GM19239 (cell line): ENCODE data around the gene ZBTB7C.

Experiments used
- DNase-seq: peaks from one replicate; pipeline ENCODE4 v3.0.0; 2011; ENCODE audit warnings: low spot score; ENCODE audit not compliant: insufficient read length
- FAIRE-seq: peaks from 2 replicates; lab custom pipeline; 2011; peaks lifted over from hg19 to GRCh38; lab: Jason Lieb, UNC

ZBTB7C gene

DNA sequence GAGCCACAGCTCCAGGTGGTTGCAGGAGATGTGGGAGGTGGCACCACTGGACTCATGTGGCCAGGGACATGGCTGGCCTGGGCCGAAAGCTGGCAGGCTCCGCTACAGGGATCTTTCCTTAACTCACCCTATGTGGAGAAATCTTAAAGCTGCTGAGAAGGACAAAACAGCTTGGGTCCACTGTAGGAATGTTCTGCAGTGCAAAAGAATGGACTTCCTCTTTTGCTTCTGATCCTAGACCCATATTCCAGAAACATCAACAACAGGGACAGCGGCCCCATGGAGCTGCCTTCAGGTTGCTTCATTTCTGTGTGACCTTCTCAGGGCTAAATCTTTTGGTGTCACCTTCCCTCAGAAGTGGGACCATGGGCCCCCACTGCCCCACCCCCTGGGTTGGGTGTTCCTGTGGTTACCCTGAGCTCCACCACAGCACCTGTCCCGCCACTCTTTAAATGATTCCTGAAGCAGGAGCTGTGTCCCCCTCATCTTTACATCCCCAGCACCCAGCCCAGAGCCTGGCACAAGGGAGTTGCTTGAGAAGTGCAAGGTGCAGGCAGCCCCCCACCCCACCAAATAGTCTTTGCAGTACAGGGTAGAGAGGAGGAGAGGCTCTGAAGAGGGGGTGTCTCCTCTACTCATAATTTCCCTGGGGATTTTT lies 205.8 kb downstream of the ZBTB7C start:
- FAIRE-seq (no peak), DNase-seq (no peak)

DNA sequence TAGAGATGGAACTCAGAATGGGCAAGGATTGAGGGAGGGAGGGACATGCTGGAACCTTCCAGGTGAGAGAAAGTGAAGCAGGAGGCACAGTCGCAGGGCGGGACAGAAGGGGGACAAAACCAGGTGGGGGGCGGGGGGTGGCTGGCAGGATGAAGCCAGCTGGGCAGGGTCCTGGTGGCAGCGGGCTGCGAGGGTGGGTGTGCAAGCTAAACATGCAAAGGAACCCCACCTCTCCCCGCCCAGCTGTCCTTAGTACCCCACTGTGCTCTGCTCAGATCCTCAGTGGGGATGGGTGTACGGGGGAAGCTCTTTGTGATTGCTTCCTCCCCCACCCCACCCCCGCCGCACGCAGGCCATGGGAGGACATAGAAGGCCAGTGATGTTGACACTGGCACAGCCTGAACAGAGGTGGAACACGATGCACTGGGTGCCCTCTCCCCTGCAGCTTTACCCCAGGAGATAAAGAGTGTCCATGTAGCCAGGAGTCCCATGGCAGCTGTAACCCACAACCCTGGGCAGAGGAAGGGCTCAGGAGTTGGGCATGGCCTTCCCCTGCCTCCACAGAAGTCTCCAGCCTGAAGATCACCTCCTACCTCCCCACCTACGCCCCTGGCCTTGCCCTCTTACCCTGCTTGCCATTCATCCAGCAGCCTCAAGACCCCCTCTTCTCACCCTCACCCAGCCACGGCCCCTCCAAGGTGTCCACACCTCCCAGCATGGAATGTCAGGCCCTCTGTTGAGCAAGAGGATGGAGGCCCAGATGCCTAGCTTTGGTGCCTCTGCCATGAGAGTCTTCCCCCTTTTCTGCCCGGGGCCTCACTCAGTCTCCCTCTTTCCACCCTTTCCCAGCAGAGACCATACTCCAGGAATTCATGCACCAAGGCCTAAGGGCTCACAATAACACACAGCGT lies 206.6 kb downstream of the ZBTB7C start:
- DNase-seq (no peak), FAIRE-seq (no peak)

- no peak for DNase-seq
- FAIRE-seq = no peak
These were observed 207.2 kb downstream of the ZBTB7C start for GRCh38 chr18:48202006-48202348.

DNA sequence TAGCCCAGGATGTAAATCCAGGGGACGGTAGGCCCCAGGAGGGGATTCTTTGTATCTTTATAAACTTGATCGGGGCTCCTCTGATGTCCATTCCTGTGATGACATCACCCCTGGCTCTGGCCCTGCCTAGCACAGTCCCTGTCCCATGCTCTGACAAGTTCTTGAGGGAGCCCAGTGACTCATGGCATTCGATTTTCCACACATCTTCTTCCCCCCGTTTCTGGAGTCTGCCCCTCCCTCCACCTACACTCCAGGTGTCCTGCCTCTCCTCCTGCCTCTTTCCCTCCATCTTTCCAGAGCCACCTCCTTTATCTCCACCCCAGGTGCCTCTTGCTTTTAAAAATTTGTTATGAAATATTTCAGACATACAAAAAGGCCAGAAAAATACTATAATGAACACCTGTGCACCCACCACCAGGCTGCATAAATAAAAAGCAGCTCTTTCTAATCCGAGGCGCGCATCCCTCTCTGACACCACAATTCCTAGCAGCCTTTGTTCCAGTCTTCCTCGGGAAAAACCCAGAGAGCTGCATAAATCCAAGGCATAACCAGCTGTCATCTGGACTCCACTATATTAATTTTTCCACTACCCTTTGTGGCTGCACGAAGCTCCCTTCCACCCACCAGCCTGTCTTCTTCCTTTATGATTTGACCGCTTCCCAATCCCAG lies 207.7 kb downstream of the ZBTB7C start:
- FAIRE-seq (no peak), DNase-seq (no peak)

GRCh38 chr18:48200631-48201336 lies 208.4 kb downstream of the ZBTB7C start:
- no peak for DNase-seq
- FAIRE-seq = no peak

DNA sequence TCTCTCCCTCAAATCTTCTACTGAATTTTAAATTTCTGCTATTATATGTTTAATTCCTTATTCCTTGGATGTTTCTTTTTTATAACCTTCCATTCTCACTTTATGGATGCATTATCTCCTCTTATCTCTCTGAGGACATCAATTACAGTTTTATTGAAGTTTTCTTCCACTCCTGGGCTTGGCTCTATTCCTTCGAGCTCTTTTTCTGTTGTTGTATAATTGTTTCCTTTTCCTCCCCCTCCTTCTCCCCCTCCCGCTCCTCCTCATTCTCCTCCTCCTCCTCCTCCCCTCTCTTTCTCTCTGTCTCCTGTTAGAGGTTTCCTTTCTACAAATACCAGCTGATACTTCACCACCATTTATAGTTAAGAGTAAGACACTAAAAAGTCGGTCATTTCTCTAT lies 209.8 kb downstream of the ZBTB7C start:
- FAIRE-seq (no peak), DNase-seq (no peak)

GRCh38 chr18:48197819-48198218 lies 211.4 kb downstream of the ZBTB7C start:
- no peak for DNase-seq
- no peak for FAIRE-seq

GRCh38 chr18:48195787-48196186 lies 213.4 kb downstream of the ZBTB7C start:
- FAIRE-seq (no peak), DNase-seq (no peak)

DNA sequence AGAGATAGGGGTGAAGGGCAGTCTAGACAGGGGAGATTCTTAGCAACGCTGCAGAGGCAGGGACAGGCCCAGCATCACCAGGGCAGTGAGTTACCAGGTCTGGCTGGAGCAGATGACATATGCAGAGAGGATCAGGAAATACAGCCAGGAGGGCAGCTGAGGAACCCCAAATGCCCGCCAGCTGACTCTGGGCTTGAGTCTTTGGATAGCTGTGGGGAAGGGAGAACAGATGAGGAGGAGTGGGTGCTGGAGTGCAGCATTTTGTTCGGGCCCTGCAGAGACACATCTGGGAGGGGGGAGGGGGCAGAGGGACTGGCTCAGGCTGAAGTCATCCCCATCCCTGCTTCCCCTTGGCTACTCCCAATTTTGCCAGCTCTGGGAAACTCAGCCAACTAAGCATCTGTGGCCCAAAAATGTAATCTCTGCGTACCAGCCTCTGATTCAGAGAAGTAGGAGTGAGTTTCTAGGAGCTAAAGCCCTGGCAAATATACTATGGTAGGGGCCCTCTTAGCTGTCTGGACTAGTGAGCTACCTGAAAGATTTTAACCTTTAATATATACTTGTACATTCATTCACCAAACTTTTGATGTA lies 214.5 kb downstream of the ZBTB7C start:
- FAIRE-seq = no peak
- DNase-seq = no peak

DNA sequence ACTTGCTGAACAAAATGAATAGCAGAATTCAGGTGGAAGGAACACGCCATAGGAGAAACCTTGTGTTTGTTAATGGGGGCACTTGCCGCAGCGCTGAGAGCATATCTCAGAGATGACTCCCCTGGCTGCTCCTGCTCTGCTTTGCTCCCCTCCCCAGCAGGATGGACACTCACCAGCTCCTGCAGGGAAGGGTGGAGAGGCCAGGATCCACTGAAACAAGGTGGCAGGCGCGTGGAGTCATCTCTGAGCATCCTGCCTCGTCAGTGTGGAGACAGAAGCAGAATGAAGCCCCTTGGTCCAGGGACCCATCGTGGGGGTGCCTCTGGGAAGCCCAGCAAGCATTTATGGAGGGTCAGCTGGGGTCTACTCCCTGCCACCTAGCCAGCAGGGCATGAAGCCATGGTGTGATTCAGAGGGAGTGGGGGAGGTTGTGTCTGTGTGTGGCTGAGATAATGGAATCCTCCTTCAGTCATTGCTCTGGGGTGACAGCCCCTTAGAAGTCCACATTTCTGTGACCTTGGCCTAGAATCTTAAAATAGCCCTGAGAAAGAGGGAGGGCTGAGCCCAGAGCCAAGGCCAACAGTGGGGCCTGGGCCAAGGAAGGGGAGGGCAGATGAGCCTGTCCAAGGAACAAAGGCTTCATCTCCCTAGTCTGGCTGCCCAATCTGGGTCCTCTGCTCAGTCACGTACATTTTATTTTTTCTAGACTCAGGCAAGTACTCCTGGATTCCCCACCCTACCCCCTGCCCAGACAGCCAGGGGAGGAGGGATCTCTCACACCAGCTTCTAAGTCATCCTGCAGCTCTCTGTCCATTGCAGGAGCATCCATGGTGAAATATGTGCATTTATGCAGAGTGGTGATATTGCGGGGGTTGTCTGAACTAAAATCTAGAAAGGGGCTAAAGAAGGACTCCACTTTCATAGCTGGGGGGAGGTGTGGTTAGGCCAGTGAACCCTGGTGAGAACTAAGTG lies 215.4 kb downstream of the ZBTB7C start:
- FAIRE-seq = no peak
- DNase-seq = no peak

DNA sequence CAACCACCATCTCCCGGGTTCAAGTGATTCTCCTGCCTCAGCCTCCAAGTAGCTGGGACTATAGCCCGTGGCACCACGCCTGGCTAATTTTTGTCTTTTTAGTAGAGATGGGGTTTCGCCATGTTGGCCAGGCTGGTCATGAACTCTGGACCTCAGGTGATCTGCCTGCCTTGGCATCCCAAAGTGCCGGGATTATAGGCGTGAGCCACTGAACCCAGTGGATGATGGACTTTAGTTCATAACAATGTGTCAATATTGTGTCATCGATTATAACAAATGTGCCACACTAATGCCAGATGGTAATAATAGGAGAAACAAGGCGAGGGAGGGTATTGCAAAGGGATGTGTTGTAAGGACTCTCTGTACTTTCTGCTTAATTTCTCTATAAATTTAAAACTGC lies 216.6 kb downstream of the ZBTB7C start:
- DNase-seq = no peak
- no peak for FAIRE-seq

- no peak for FAIRE-seq
These were observed 217.7 kb downstream of the ZBTB7C start for GRCh38 chr18:48191494-48191893.

GRCh38 chr18:48190994-48191393 lies 218.2 kb downstream of the ZBTB7C start:
- DNase-seq (no peak), FAIRE-seq (no peak)

More at GRCh38 chr18:48191494-48191893, 217.7 kb downstream of the ZBTB7C start:
- no peak for DNase-seq

DNA sequence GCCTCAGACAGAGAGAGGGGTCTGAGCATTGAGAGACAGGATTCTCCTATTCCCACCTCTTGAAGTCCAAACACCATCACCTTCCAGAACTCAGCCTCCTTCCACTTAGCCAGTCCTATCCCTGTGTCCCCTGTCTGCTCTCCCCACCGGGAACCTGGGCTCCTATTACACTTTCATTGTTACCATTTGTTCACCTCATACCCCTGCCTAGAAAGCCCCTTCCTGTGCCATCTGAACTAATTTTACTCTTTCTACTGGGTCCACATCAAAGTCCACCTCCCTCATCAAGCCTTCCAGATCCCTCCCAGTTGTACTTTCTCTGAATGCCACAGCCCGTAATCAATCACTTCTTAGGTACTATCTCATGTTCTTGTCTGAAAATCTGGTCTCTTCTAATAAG lies 220.6 kb downstream of the ZBTB7C start:
- no peak for FAIRE-seq

DNA sequence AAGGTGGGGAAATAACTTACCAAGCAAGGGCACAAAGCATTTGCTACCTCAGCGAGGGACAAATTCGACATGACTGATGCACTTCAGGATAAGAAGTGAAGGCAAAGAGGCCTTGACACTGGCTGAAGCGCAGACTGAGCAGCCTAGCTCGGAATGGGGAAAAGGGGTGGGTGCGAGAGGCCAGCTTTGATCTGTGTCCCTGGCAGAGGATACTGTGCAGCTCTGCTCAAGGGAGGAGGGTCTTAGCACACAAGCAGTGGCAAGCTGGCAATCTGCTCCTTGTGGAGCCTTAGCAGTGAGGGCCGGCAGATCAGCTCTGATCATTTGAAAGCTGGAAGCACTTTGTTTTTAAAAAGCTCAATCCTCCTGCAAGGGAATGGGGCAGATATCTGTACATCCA lies 222.3 kb downstream of the ZBTB7C start:
- FAIRE-seq (no peak), DNase-seq (no peak)

More for the DNA sequence above, 220.6 kb downstream of the ZBTB7C start:
- no peak for DNase-seq

DNA sequence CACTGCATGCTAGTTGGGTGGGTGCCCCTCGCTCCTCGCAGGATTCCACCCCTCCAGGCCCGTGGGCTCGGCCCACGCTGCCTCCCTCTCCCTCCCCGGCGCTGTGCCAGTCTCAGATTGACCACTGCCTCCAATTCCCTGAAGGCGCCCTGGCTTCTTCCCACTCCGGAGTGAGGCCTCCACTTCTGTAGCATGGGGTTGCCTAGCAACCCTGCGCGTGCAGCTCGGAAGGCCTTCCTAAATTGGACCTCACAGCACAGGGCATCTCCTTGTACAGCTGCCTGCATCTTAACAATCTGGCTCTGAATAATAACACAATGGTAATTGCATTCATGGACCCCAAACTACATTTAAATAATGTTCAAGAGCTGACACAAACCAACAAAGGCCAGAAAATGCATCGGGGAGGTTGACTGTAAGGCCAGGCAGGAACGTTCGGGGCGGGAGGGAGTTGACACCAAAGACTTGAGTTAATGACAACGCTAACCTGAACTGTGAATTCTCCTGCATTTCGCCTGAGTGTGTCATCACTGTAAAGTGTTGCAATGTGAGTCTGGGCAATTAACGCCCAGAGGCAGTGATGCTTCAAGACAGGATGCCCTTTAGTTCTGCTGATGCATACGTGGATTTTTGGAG lies 222.9 kb downstream of the ZBTB7C start:
- no peak for FAIRE-seq
- DNase-seq = no peak

- FAIRE-seq = no peak
These were observed 225.1 kb downstream of the ZBTB7C start for GRCh38 chr18:48184118-48184517.

GRCh38 chr18:48183613-48184012 lies 225.6 kb downstream of the ZBTB7C start:
- DNase-seq (no peak), FAIRE-seq (no peak)

More at GRCh38 chr18:48184118-48184517, 225.1 kb downstream of the ZBTB7C start:
- DNase-seq = no peak
